NCI-H128 (cell line): ENCODE data around the gene PPDPF.
"Not testable (repeated sequence)": the region's sequence is repeated elsewhere in the genome, so short reads cannot be mapped to it uniquely, and the experiment has no call there.

ENCODE experiments used
- DNase-seq: peaks from one replicate; lab custom pipeline; 2025; ENCODE audit not compliant: unreplicated experiment; lab: John Stamatoyannopoulos, UW

Gene PPDPF

DNA sequence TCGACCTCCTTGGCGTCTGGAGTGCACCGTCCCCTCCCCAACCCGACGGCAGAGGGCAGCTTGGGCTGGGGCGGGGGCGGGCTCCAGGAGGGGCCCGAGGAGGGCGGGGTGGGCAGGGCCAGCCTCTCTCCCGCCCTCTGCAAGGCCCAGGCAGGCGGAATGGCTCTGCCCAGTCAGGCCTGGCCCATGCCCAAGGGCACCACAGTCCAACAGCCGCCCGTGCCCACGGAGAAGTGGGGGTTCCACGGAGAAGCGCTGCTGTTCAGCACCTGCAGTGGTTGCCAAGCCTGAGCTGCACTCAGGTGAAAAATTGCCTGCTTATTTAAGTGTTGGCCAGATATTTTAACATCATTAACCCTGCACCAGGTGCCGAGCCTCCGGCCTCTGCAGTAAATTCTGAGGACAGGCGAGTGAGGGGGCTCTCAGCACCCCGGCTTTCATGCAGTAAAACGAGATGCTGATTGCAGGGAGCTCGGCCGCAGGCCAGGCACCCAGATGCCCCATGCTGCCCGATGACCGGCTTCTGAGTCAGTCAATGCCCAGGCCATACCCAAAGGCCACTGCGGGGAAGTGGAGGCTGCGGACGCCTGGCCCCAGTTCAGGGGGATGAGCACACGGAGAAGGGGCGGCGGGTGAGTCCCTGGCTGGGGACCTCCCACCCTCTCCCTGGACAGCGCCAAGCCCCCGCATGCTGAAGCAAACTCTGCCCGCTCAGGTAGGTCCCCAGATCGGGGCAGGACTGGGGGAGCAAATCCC, 27.3 kb downstream of the PPDPF start, which contains the start of gene SRMS:
Gene SRMS (minus strand): TSS at position 25 of the 756 bp plus-strand sequence. CDS start 286 bp downstream, outside the sequence.
- DNase-seq, result no peak

DNA sequence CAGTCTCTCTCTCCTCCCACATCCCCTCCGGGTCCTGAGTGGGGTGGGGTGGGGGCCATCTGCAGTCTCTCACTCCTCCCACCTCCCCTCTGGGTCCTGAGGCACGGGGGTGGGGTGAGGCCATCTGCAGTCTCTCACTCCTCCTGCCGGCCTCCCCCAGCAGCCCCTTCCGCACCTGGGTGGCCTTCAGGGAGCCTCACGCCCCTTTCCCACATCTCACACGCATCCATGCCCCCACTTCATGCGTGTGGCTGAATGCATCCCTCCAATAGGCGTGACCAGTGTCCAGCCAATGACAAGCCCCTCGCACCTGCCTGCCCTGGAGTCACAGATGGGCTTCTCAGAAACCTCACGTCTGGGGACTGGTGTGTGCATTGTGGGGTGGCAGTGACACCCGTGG, 28.0 kb downstream of the PPDPF start:
- DNase-seq, result no peak

- DNase-seq, result no peak
Observed at GRCh38 chr20:63549019-63549418, 28.5 kb downstream of the PPDPF start.

- DNase-seq, result no peak
Observed at GRCh38 chr20:63549679-63550282, 29.2 kb downstream of the PPDPF start.

- no peak for DNase-seq
Observed at GRCh38 chr20:63551068-63551467, 30.5 kb downstream of the PPDPF start.

GRCh38 chr20:63552481-63553249, 32.1 kb downstream of the PPDPF start:
- DNase-seq, result no peak

GRCh38 chr20:63553251-63553932, 32.8 kb downstream of the PPDPF start:
- DNase-seq, result no peak

- DNase-seq, result no peak
Observed at GRCh38 chr20:63553933-63554290, 33.3 kb downstream of the PPDPF start, which contains the start of gene FNDC11. FNDC11 (plus strand) TSS chr20:63554159; CDS start chr20:63555664, 1,505 bp downstream.

- no peak for DNase-seq
Observed at GRCh38 chr20:63554361-63555278, 34.1 kb downstream of the PPDPF start.

DNA sequence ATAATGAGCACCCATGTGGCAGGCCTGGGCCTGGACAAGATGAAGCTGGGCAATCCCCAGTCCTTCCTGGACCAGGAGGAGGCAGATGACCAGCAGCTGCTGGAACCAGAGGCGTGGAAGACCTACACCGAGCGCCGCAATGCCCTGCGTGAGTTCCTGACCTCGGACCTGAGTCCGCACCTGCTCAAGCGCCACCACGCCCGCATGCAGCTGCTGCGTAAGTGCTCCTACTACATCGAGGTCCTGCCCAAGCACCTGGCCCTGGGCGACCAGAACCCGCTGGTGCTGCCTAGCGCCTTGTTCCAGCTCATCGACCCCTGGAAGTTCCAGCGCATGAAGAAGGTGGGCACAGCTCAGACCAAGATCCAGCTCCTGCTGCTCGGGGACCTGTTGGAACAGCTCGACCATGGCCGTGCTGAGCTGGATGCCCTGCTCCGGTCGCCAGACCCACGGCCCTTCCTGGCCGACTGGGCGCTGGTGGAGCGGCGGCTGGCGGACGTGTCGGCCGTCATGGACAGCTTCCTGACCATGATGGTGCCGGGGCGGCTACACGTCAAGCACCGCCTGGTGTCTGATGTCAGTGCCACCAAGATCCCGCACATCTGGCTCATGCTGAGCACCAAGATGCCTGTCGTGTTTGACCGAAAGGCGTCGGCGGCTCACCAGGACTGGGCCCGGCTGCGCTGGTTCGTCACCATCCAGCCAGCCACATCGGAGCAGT, 35.3 kb downstream of the PPDPF start:
- DNase-seq, result no peak

DNA sequence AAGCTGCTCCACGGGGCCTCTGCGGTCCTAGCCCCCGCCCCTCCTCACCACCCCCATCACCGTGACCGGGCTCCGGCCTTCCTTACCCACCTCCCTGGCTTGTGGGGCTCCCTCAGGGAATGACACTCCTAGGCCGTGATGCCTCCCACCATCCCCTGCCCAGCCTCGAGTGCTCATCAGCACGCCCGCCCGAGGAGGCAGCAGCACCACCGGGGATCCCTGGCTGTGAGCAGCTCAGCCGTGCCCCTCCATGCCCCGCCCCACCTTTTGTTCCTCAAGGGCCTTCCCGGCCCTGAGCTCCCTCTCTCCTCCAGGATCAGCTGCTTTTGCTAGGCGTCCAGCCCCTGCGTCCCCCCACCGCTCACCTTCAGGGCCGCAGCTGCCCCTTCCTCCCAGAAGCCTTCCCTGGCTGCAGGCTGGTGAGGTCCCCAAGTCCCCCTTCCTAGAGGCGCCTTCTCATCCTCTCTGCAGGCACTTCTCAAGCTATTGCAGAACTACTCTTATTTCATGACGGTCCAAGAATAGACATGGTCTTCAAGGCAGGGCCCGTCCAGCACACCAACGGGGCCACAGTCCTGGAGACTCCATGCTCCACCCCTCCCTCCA, 36.4 kb downstream of the PPDPF start:
- DNase-seq, result no peak

DNA sequence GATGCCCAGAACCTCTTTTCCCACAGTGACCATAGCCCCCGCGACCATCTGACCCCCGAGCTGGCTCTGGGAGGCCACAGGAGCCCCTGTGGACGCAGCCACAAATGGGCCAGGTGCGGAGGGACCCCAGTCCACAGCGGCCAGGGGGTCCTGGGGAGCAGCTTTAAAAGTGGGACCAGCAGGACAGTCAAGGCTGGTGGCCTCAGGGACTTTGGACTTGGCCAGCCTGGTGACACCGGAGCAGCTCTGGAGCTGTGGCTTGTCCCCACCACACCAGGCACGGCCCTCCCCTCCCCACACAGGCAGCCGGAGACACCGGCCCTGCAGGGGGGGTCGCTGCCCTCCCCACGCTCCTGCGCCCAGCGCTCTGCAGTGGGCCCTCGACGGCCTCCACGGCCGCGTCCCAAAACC, 36.9 kb downstream of the PPDPF start:
- no peak for DNase-seq

DNA sequence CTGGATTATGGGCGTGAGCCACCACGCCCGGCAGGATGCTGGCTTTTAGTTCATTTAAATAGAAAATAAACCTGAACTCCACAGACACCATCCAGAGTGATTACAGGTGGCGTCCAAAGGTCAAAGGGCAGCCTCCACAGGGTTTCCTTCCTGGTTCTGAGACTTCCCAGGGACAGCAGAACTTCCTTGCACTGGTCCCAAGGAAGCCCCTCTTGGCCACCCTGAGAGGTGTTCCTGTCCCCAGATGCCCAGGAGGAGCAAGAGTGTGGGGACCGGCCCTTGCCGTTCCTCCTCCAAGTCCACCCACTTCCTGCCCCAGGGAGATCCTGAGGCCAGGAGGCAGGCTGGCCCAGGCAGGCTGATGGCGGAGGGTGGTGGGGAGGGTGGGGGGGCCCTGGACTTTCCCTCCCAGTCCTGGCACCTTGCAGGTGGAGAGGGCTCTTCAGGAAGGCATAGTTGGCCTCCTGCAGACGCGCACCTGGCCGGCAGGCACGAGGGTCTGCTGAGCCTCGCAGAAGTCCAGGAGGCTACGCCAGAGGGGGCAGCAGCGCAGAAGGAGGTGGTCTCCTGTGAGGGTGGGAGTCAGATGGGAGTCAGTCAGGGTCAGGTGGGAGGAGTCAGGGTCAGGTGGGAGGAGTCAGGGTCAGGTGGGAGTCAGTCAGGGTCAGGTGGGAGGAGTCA, 38.4 kb downstream of the PPDPF start:
- DNase-seq, result no peak

GRCh38 chr20:63559485-63560332, 39.1 kb downstream of the PPDPF start:
- not testable (repeated sequence) for DNase-seq

- no peak for DNase-seq
Observed at GRCh38 chr20:63560333-63560805, 39.8 kb downstream of the PPDPF start.

DNA sequence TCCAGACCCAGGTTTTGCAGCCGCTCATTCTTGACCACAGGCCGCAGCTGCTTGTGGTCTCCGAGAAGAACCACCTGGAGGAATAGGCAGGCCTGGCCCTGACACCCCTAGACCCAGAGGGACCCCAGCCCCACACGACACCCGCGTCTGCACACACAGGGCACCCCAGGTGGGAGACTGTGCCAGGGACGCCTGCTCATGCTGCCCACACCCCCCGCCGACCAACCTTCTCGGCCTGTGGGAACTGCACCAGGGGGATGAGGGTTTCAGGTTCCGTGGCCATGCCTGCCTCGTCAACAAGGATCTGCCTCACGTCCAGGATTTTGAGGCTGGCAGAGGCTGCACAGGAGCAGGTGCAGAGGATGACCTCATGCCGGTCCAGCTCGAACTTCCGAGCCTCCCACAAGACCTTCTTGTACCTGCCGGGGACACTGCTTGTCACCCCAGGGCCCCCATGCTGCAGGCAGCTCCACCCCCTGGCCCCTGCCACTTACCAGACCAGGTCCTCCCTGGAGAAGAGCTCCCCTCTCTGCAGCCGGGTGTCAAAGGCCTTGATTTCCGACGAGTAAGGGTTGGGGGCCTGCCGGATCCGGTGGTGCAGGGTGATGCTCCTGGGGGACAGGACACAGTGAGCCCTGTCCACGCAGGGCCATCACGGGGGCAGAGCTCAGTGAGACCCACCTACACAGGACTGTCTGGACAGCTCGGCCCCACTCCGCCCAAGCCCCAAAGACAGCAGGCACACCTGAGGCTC, 40.5 kb downstream of the PPDPF start:
- DNase-seq, result no peak
